GM23338 (cell line): ENCODE data around the gene DGKG.

Source experiments
- CREB1 ChIP-seq: fragments of 250-450 bp; sonication (Bioruptor Pico); IDR thresholded peaks from 2 replicates; pipeline ENCODE4 v1.5.0; 2020; ENCODE audit warnings: low read depth, mild to moderate bottlenecking, moderate library complexity
- CTCF ChIP-seq, 2 experiments: fragments of 200-600 bp in 1 of 2; sonication (generic) in 1 of 2; conservative IDR thresholded peaks; 2 replicates each; pipeline versions ENCODE4 v1.5.1 to v1.6.1; 2016 to 2017; ENCODE audit warnings: antibody characterized with exemption in 2 of 2, low read depth in 2 of 2, mild to moderate bottlenecking in 2 of 2, moderate library complexity in 1 of 2
- ETS1 ChIP-seq: IDR thresholded peaks from 2 replicates; pipeline ENCODE4 v1.6.1; 2016; ENCODE audit warnings: antibody characterized with exemption
- EZH2 ChIP-seq: fragments of 200-600 bp; sonication (generic); IDR thresholded peaks from one replicate; pipeline ENCODE4 v1.8.0; 2017; ENCODE audit warnings: antibody characterized with exemption, mild to moderate bottlenecking, low read depth; ENCODE audit not compliant: unreplicated experiment
- JUNB ChIP-seq: IDR thresholded peaks from one replicate; pipeline ENCODE4 v1.6.1; 2016; ENCODE audit warnings: antibody characterized with exemption; ENCODE audit not compliant: unreplicated experiment
- POLR2AphosphoS5 ChIP-seq: IDR thresholded peaks from 2 replicates; pipeline ENCODE4 v1.6.1; 2016; ENCODE audit warnings: antibody characterized with exemption, low read depth
- ZNF114 ChIP-seq: fragments of 250-450 bp; sonication (Bioruptor Pico); IDR thresholded peaks from 2 replicates; pipeline ENCODE4 v1.5.0; 2020; ENCODE audit warnings: mild to moderate bottlenecking, moderate library complexity
- TF ChIP-seq, protein P1 (sequence below): IDR thresholded peaks from one replicate; pipeline ENCODE4 v1.6.1; 2018; ENCODE audit warnings: antibody characterized with exemption; ENCODE audit not compliant: unreplicated experiment

DNA sequence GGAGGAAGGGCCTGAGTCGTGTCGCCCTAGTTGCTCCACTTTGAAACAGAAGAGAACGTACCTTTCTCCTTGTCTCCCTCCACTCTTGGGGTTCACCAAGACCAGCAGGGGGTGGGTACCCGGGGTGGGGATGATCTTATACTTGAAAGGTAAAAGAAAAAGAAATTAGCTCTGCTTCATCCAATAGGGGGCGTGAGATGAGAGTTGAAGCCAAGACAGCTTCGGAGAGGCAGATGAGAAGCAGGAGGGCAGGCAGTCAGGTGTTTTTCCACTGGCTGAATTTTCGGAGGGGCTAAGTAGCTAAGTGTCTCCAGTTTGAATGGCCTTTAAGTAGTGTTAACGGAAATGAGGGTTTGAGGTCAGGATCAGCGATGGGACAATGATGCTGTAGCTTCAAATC, 100.4 kb downstream of the DGKG start:
- peak; percentile 52 to 73 for TF ChIP-seq CTCF (conservative IDR thresholded peaks at IDR 0.05; ENCODE audit: low read depth in 2 of 2)
- TF ChIP-seq JUNB = no peak
- no peak for TF ChIP-seq EZH2
- TF ChIP-seq, protein P1, sequence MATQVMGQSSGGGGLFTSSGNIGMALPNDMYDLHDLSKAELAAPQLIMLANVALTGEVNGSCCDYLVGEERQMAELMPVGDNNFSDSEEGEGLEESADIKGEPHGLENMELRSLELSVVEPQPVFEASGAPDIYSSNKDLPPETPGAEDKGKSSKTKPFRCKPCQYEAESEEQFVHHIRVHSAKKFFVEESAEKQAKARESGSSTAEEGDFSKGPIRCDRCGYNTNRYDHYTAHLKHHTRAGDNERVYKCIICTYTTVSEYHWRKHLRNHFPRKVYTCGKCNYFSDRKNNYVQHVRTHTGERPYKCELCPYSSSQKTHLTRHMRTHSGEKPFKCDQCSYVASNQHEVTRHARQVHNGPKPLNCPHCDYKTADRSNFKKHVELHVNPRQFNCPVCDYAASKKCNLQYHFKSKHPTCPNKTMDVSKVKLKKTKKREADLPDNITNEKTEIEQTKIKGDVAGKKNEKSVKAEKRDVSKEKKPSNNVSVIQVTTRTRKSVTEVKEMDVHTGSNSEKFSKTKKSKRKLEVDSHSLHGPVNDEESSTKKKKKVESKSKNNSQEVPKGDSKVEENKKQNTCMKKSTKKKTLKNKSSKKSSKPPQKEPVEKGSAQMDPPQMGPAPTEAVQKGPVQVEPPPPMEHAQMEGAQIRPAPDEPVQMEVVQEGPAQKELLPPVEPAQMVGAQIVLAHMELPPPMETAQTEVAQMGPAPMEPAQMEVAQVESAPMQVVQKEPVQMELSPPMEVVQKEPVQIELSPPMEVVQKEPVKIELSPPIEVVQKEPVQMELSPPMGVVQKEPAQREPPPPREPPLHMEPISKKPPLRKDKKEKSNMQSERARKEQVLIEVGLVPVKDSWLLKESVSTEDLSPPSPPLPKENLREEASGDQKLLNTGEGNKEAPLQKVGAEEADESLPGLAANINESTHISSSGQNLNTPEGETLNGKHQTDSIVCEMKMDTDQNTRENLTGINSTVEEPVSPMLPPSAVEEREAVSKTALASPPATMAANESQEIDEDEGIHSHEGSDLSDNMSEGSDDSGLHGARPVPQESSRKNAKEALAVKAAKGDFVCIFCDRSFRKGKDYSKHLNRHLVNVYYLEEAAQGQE = no peak
- TF ChIP-seq CREB1 (CRISPR knock-in tag) = no peak
- TF ChIP-seq ZNF114 = no peak
- no peak for TF ChIP-seq POLR2AphosphoS5
- no peak for TF ChIP-seq ETS1
